ENCODE measurements around the gene FBXO42. TPM values are rescaled to one million over a fixed set of nuclear protein-coding genes. Genes with fewer than 3 reads are reported as not detected.
A peak's percentile ranks its signal among the peaks of the same experiment; 100 is the strongest.

Gene FBXO42
- total and polyA plus RNA-seq, 2 of the 4 experiments (the other 2 are of a cell fraction): 12.0 to 18.8 TPM

DNA sequence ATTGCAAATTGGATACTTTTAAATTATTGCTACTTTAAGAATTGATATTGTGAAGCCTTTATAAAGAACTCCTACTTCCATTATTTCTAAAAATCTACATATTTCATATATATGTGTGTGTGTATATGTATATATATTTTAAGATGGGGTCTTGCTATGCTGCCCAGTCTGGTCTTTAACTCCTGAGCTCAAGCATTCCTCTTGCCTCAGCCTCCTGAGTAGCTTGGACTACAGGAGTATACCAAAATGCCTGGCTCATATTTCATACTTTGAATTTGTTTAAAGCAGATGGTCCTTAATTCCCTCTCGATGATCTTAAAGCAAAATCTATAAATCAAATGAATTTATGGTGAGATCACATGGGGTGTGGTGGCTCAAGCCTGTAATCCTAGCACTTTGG is 90.2 kb downstream of the FBXO42 start:
- Histone ChIP-seq H4K8ac (ENCODE audit: low read depth in 2 of 2, low read length in 2 of 2) (peak overlapping the region in 1 of 2 experiments; percentile 2; a peak in 1 of 4 replicates), H3K56ac (ENCODE audit: extremely low read depth, insufficient read depth, low read length) (no peak overlapping the region), H4K20me1 (ENCODE audit: insufficient read depth, low read length) (peaks cover 12% of the 10 kb centered on the region; the same call in 1 of the 2 replicates), H4K5ac (ENCODE audit: low read depth, low read length) (no peak overlapping the region), H3K9me1 (ENCODE audit: insufficient read depth, low read length) (peaks cover 19% of the 10 kb centered on the region), H3K9ac (ENCODE audit: low read depth, low read length) (no peak overlapping the region), H3K14ac (replicated peaks; ENCODE audit: low read depth, low read length) (no peak overlapping the region), H2BK120ac (ENCODE audit: low read depth, low read length) (peak overlapping the region; percentile 61), H3K27ac (ENCODE audit: insufficient read depth, low read length) (no peak overlapping the region), H4K91ac (ENCODE audit: insufficient read depth, low read depth, low read length) (peak overlapping the region; percentile 66), H3K18ac (ENCODE audit: low read depth, low read length) (no peak overlapping the region), H3K9me3 (ENCODE audit: control insufficient read depth, insufficient read depth, low read length) (no peaks in the 10 kb centered on the region), H3K23ac (ENCODE audit: low read depth, low read length) (no peak overlapping the region), H2BK5ac (ENCODE audit: low read depth, low read length, poor library complexity, severe bottlenecking) (peak overlapping the region; percentile 96), H2AFZ (replicated peaks; ENCODE audit: low read length, poor library complexity) (no peak overlapping the region), H3K4me2 (ENCODE audit: low read depth, low read length) (no peak overlapping the region), H2AK9ac (replicated peaks; ENCODE audit: low read depth, low read length, poor library complexity) (no peak overlapping the region), H3K4me3 (ENCODE audit: insufficient read depth, low read depth, low read length) (no peak overlapping the region), H2AK5ac (ENCODE audit: low read depth, low read length) (no peak overlapping the region), H2BK20ac (ENCODE audit: low read depth, low read length) (0 out of 2 replicates have a peak overlapping the region, but pooled peaks have one; percentile 42), H2BK15ac (ENCODE audit: low read depth, low read length) (no peak overlapping the region), H3K4me1 (ENCODE audit: control insufficient read depth, insufficient read depth, low read length) (peaks cover 12% of the 10 kb centered on the region), H3K79me1 (ENCODE audit: low read depth in 1 of 2, low read length in 2 of 2) (peaks cover 42 to 68% of the 10 kb centered on the region in 2 experiments), H3K27me3 (ENCODE audit: control insufficient read depth, insufficient read depth, low read length) (no peaks in the 10 kb centered on the region), H3K4ac (ENCODE audit: low read depth, low read length) (peak overlapping the region; percentile 36; the same call in 1 of the 2 replicates), H3K36me3 (ENCODE audit: control insufficient read depth, insufficient read depth, low read length) (0 out of 2 replicates have a peak, but pooled peaks cover 1% of the 10 kb centered on the region)
- TF ChIP-seq SMC3 (IDR thresholded peaks at IDR 0.05; ENCODE audit: low read depth, low read length) (no peak), RFX5 (IDR thresholded peaks at IDR 0.05; ENCODE audit: low read depth, low read length) (no peak), MAZ (IDR thresholded peaks at IDR 0.05; ENCODE audit: borderline replicate concordance, low read depth, low read length) (no peak), POLR2A (IDR thresholded peaks at IDR 0.05; ENCODE audit: low read depth, low read length) (no peak), NFE2L2 (IDR thresholded peaks at IDR 0.05; ENCODE audit: low read depth, low read length) (no peak), MAFK (IDR thresholded peaks at IDR 0.05; ENCODE audit: low read depth, low read length) (no peak)
- TF ChIP-seq, protein P1, sequence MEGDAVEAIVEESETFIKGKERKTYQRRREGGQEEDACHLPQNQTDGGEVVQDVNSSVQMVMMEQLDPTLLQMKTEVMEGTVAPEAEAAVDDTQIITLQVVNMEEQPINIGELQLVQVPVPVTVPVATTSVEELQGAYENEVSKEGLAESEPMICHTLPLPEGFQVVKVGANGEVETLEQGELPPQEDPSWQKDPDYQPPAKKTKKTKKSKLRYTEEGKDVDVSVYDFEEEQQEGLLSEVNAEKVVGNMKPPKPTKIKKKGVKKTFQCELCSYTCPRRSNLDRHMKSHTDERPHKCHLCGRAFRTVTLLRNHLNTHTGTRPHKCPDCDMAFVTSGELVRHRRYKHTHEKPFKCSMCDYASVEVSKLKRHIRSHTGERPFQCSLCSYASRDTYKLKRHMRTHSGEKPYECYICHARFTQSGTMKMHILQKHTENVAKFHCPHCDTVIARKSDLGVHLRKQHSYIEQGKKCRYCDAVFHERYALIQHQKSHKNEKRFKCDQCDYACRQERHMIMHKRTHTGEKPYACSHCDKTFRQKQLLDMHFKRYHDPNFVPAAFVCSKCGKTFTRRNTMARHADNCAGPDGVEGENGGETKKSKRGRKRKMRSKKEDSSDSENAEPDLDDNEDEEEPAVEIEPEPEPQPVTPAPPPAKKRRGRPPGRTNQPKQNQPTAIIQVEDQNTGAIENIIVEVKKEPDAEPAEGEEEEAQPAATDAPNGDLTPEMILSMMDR (conservative IDR thresholded peaks at IDR 0.05; ENCODE audit: low read depth, low read length): no peak
- TF ChIP-seq, protein P2, sequence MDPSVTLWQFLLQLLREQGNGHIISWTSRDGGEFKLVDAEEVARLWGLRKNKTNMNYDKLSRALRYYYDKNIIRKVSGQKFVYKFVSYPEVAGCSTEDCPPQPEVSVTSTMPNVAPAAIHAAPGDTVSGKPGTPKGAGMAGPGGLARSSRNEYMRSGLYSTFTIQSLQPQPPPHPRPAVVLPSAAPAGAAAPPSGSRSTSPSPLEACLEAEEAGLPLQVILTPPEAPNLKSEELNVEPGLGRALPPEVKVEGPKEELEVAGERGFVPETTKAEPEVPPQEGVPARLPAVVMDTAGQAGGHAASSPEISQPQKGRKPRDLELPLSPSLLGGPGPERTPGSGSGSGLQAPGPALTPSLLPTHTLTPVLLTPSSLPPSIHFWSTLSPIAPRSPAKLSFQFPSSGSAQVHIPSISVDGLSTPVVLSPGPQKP (IDR thresholded peaks at IDR 0.05; ENCODE audit: borderline replicate concordance, low read depth, low read length): no peak
- POLR2A ChIA-PET (ENCODE audit: unreplicated experiment): no interaction called here
- dilution Hi-C loops (cut with HindIII; ENCODE audit: low sequenced_read_pairs, unreplicated experiment): no loop called here
- no peak for ATAC-seq (ENCODE audit: low read depth)
- no TSS peak for BruUV-seq (replicated peaks)
- CTCF ChIA-PET: no interaction called here
- intact Hi-C loops (cut with micrococcal nuclease): loop anchor here (5.0 to 10.0 kb wide), 2 partner anchors 55 to 93 kb away; partner anchors contain the start of gene FBXO42
- in situ Hi-C loops (cut with MboI; ENCODE audit: low sequenced_read_pairs): no loop called here
- no CpG with 5 or more reads among the region's 1 CpG for WGBS, 2 experiments (ENCODE audit: extremely low coverage in 2 of 2, insufficient read length in 1 of 2)
- DNase-seq: no peak

Data from IMR-90 (cell line).